ENCODE results near the gene CGB1.

DNA sequence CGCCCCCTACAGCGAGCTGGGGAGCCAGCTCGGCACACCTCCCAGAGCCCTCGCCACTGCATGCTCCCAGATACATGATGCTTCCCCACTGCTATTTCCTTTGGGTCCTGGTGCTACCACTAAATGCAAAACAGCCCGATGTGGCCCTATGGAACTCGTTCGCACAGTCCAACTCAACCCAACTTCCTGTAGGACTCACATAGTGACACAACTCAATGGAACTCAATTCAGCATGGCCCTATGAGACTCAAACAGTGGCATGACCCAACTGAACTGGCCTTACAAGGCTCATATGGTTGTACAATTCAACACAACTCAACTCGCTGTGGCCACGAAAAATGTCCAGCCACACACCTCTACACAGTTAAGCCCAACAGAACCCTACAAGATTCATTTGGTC lies 32.3 kb upstream of the CGB1 start:
- no peak for TF ChIP-seq POLR2A (IDR thresholded peaks at IDR 0.05)
- TF ChIP-seq, protein P1, sequence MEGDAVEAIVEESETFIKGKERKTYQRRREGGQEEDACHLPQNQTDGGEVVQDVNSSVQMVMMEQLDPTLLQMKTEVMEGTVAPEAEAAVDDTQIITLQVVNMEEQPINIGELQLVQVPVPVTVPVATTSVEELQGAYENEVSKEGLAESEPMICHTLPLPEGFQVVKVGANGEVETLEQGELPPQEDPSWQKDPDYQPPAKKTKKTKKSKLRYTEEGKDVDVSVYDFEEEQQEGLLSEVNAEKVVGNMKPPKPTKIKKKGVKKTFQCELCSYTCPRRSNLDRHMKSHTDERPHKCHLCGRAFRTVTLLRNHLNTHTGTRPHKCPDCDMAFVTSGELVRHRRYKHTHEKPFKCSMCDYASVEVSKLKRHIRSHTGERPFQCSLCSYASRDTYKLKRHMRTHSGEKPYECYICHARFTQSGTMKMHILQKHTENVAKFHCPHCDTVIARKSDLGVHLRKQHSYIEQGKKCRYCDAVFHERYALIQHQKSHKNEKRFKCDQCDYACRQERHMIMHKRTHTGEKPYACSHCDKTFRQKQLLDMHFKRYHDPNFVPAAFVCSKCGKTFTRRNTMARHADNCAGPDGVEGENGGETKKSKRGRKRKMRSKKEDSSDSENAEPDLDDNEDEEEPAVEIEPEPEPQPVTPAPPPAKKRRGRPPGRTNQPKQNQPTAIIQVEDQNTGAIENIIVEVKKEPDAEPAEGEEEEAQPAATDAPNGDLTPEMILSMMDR (IDR thresholded peaks at IDR 0.05): no peak
